ENCODE measurements around the gene DNER. TPM values are rescaled to one million over a fixed set of nuclear protein-coding genes. Genes with fewer than 3 reads are reported as not detected.
"Not testable (repeated sequence)": the region's sequence is repeated elsewhere in the genome, so short reads cannot be mapped to it uniquely, and the experiment has no call there.

DNER gene
- total RNA-seq, 2 donors from 2014 or later: 17.6 to 28.4 TPM

DNA sequence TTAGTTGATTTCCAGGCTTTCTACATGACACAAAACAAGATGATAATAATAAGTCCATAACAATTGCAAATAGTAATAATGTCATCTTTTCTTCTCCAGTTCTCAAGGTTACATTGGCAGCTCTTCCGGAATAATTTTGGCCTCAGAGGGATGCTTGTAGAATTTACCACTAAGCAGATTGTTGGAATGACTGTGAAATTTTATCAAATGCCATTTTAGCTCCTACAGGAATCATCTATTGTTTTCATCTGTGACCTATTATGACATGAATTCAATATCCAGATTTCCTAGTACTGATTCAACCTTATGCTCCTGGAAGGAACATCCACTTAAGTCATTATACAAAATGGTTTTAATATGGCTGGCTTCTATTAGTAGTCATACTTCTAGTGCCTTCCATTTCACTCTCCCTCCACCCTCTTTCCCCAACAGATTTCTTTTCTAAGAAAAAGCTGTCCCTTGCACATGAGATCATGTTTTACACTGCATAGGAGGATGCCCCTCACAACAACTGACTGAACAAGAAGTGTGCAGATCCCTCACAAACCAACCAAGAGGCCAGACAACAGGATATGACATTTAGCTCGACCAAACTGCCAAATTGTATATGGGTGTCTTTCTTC, 200.0 kb downstream of the DNER start:
- Histone ChIP-seq H3K27ac (no peak overlapping the region), H3K4me1 (no peaks in the 10 kb centered on the region), H3K9me3 (no peaks in the 10 kb centered on the region), H3K4me3 (no peak overlapping the region), H3K27me3 (no peaks in the 10 kb centered on the region), H3K36me3 (no peaks in the 10 kb centered on the region)
- TF ChIP-seq, protein P1, sequence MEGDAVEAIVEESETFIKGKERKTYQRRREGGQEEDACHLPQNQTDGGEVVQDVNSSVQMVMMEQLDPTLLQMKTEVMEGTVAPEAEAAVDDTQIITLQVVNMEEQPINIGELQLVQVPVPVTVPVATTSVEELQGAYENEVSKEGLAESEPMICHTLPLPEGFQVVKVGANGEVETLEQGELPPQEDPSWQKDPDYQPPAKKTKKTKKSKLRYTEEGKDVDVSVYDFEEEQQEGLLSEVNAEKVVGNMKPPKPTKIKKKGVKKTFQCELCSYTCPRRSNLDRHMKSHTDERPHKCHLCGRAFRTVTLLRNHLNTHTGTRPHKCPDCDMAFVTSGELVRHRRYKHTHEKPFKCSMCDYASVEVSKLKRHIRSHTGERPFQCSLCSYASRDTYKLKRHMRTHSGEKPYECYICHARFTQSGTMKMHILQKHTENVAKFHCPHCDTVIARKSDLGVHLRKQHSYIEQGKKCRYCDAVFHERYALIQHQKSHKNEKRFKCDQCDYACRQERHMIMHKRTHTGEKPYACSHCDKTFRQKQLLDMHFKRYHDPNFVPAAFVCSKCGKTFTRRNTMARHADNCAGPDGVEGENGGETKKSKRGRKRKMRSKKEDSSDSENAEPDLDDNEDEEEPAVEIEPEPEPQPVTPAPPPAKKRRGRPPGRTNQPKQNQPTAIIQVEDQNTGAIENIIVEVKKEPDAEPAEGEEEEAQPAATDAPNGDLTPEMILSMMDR (IDR thresholded peaks at IDR 0.05): no peak
- no peak for DNase-seq (ENCODE audit: low spot score)

DNA sequence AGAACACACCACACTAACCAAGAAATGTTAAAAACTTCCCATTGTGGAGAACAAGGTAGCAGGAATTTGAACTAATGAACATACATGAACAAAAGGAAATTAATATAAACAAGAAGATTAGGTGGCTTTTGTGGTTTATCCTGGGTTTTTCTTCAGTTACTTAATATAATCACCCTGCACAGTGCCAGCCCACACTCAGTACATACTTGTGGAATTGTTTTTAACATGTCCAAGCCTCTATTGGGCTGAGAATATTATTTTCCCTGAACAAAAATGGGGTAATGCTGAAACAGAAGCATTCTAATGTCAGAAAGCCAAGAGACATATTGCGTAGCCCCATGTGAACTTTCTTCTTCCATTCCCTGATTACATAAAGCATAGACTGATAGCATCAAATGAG, 202.8 kb downstream of the DNER start:
- no peak for DNase-seq (ENCODE audit: low spot score)
- H3K27ac ChIP-seq: no peak overlapping the region
- H3K4me3 ChIP-seq: no peak overlapping the region
- no peaks in the 10 kb centered on the region for H3K4me1 ChIP-seq
- no peaks in the 10 kb centered on the region for H3K27me3 ChIP-seq
- no peaks in the 10 kb centered on the region for H3K36me3 ChIP-seq
- no peaks in the 10 kb centered on the region for H3K9me3 ChIP-seq
- TF ChIP-seq, protein P1 (IDR thresholded peaks at IDR 0.05): no peak

DNA sequence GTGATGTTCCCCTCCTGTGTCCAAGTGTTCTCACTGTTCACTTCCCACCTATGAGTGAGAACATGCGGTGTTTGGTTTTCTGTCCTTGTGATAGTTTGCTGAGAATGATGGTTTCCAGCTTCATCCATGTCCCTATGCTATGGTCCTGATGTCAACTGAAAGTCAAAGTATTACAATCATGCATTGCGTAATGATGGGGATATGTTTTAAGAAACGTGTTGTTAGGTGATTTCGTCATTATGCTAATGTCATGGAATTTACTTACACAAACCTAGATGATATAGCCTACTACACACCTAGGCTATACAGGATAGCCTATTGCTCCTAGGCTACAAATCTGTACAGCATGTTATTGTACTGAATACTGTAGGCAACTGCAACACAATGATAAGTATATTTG, 207.7 kb downstream of the DNER start:
- DNase-seq (ENCODE audit: low spot score); H3K27ac ChIP-seq; H3K4me1 ChIP-seq; H3K27me3 ChIP-seq; H3K9me3 ChIP-seq; H3K4me3 ChIP-seq; H3K36me3 ChIP-seq: not testable (repeated sequence)

DNA sequence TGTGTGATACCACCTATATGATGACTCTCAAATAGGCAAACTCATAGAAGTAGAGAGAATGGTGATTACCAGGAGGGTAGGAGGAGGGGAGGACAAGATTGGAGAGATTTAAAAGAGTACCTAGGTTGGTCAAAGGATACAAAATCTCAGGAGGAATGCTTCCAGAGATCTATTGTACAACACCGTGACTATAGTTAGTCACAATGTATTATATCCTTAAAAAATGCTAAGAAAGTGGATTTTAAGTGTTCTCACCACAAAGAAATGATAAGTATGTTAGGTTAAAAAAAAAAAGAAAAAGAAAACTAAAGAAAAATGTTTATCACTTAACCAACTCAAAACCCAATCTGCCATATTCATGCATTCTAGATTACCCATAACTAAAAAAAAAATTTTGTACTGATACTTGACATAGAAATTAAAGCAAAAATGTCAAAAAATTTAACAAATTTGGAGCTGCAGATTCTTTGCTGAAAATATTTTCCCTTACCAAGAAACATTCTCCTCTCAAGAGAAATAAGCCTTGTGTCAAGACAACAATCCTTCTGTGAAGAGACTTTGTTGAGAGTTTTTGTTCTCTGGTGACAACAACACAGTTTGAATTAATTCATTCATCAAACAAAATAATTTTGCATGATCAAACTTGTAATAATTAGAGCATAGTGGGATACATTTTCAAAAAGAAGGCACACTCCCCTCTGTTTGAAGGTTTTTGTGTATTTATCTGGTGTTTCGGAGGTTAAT, 213.1 kb downstream of the DNER start:
- TF ChIP-seq, protein P1 (IDR thresholded peaks at IDR 0.05): no peak
- no peak for DNase-seq (ENCODE audit: low spot score)
- no peaks in the 10 kb centered on the region for H3K4me1 ChIP-seq
- H3K4me3 ChIP-seq: no peak overlapping the region
- H3K9me3 ChIP-seq: peaks cover 0 to 21% of the 10 kb centered on the region in 2 donors
- no peak overlapping the region for H3K27ac ChIP-seq
- H3K36me3 ChIP-seq: no peaks in the 10 kb centered on the region
- no peaks in the 10 kb centered on the region for H3K27me3 ChIP-seq

DNA sequence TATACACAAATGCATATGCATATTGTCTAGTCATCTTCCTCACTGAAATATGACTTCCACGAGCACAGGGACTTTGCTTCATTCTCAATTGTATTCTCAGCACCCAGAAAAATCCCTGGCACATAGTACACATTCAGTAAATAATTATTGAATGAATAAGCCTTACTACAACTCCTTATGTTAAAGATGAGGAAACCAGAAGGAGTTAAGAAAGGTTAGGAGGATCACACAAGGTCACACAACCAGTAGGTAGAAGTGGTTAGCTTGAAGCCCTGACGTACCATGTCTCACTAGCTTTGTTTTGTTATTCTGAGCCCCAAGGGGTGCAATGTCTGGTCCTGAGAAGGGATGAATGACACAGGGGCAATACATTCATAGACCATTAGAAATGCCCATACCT, 222.3 kb downstream of the DNER start:
- Histone ChIP-seq H3K36me3 (no peaks in the 10 kb centered on the region), H3K27me3 (no peaks in the 10 kb centered on the region), H3K27ac (no peak overlapping the region), H3K4me1 (no peaks in the 10 kb centered on the region), H3K9me3 (peaks cover 0 to 9% of the 10 kb centered on the region in 2 donors), H3K4me3 (no peak overlapping the region)
- DNase-seq (ENCODE audit: low spot score): no peak
- TF ChIP-seq, protein P1 (IDR thresholded peaks at IDR 0.05): no peak

DNA sequence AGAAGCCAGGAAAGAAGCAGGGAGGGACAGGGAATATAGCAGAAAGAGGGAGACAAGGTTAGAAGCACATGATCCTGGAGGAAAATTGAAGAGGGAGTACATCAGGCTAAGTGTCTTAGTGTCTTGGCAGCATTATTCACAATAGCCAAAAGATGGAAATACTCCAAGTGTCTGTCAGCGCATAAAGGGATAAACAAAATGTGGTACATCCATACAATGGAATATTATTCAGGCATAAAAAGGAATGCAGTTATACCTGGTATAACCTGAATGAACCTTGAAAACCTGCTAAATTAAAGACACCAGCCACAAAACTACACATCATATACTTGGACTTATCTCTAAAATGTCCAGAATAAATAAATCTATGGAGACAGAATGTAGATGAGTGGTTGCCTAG, 224.2 kb downstream of the DNER start:
- H3K27ac ChIP-seq: no peak overlapping the region
- TF ChIP-seq, protein P1 (IDR thresholded peaks at IDR 0.05): no peak
- no peak overlapping the region for H3K4me3 ChIP-seq
- DNase-seq (ENCODE audit: low spot score): no peak
- H3K27me3 ChIP-seq: no peaks in the 10 kb centered on the region
- H3K4me1 ChIP-seq: no peaks in the 10 kb centered on the region
- H3K36me3 ChIP-seq: no peaks in the 10 kb centered on the region
- H3K9me3 ChIP-seq: peaks cover 0 to 8% of the 10 kb centered on the region in 2 donors

Data from right atrium auricular region (tissue), 2 donors.